GM21825 (cell line): ENCODE results near the gene SLC22A5.
"Not testable (repeated sequence)": the region's sequence is repeated elsewhere in the genome, so short reads cannot be mapped to it uniquely, and the experiment has no call there.

ENCODE experiments used
- ATAC-seq: cut with Tn5 transposase; IDR thresholded peaks from one replicate; pipeline ENCODE4 v1.9.1; 2021; ENCODE audit warnings: mild to moderate bottlenecking, moderate library complexity; ENCODE audit not compliant: unreplicated experiment

Gene SLC22A5

GRCh38 chr5:132386644-132387286 lies 17.3 kb downstream of the SLC22A5 start:
- ATAC-seq: peak; percentile 80

- ATAC-seq: no peak
Measured at GRCh38 chr5:132387640-132388117, 18.2 kb downstream of the SLC22A5 start.

GRCh38 chr5:132388244-132389050 lies 18.9 kb downstream of the SLC22A5 start:
- no peak for ATAC-seq

- ATAC-seq: no peak
Measured at GRCh38 chr5:132389051-132389331, 19.5 kb downstream of the SLC22A5 start.

- no peak for ATAC-seq
Measured at GRCh38 chr5:132389585-132390286, 20.2 kb downstream of the SLC22A5 start.

- ATAC-seq: no peak
Measured at GRCh38 chr5:132391247-132391646, 21.7 kb downstream of the SLC22A5 start.

- ATAC-seq: no peak
Measured at GRCh38 chr5:132391870-132392269, 22.4 kb downstream of the SLC22A5 start.

- ATAC-seq: no peak
Measured at GRCh38 chr5:132392411-132392810, 22.9 kb downstream of the SLC22A5 start.

GRCh38 chr5:132392978-132393825 lies 23.7 kb downstream of the SLC22A5 start:
- no peak for ATAC-seq

GRCh38 chr5:132394667-132395259 lies 25.3 kb downstream of the SLC22A5 start:
- ATAC-seq: peak; percentile 79

GRCh38 chr5:132396589-132397031 lies 27.1 kb downstream of the SLC22A5 start:
- ATAC-seq: no peak

GRCh38 chr5:132397224-132397623 lies 27.7 kb downstream of the SLC22A5 start:
- no peak for ATAC-seq

- ATAC-seq: not testable (repeated sequence)
Measured at GRCh38 chr5:132397936-132398675, 28.6 kb downstream of the SLC22A5 start.

GRCh38 chr5:132404041-132404440 lies 34.5 kb downstream of the SLC22A5 start:
- not testable (repeated sequence) for ATAC-seq

- no peak for ATAC-seq
Measured at GRCh38 chr5:132405646-132406045, 36.1 kb downstream of the SLC22A5 start.

GRCh38 chr5:132406144-132406783 lies 36.8 kb downstream of the SLC22A5 start:
- ATAC-seq: no peak

GRCh38 chr5:132407970-132408369 lies 38.5 kb downstream of the SLC22A5 start:
- no peak for ATAC-seq

GRCh38 chr5:132408456-132408855 lies 38.9 kb downstream of the SLC22A5 start:
- no peak for ATAC-seq

- no peak for ATAC-seq
Measured at GRCh38 chr5:132408965-132409364, 39.5 kb downstream of the SLC22A5 start.
